ENCODE data around the gene CCNY. TPM values are rescaled to one million over a fixed set of nuclear protein-coding genes. Genes with fewer than 3 reads are reported as not detected.
"Not testable (repeated sequence)": the region's sequence is repeated elsewhere in the genome, so short reads cannot be mapped to it uniquely, and the experiment has no call there.

The CCNY gene
- polyA plus RNA-seq, 3 donors, result 93.1 to 115 (median 113) TPM

DNA sequence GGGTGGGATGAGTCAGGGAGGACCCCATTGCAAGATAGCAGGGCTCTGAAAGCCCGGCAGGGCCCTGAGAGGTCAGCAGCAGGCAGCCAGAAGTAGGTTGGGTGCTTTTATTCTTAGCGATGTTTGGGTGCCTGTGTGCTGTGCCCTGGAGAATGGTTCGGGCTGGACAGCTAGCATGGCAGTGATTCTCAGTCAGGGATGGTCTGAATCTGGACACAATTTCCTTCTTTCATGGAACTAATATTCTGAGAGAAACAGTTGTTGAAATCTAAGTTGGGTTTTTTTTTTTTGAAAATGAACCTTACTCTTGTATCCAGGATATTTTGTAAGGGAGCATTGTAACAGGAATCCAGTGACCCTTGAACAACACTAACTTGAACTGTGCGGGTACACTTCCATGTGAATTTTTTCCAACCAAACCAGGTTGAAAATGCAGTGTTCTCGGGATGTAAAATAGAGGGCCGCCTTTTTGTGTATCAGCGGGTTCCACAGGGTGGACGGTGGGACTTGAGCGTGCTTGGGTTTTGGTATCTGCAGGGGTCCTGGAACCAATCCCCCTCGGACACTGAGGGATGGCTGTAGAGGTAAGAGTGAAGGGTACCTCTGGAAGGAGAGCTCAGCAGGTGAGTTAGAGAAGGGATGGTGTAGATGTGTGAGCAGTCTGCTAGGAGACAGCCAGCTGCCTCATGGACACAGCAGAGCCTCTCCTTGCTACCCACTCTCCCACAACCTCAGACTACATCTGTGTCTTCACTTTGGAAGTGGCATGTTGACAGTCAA is 12.5 kb downstream of the CCNY start:
- DNase-seq (ENCODE audit: extremely low read depth in 1 of 11, low read depth in 9 of 11, low spot score in 4 of 11), result no peak

GRCh38 chr10:35349389-35349915 is 13.1 kb downstream of the CCNY start:
- no peak for DNase-seq (ENCODE audit: extremely low read depth in 1 of 11, low read depth in 9 of 11, low spot score in 4 of 11)

DNA sequence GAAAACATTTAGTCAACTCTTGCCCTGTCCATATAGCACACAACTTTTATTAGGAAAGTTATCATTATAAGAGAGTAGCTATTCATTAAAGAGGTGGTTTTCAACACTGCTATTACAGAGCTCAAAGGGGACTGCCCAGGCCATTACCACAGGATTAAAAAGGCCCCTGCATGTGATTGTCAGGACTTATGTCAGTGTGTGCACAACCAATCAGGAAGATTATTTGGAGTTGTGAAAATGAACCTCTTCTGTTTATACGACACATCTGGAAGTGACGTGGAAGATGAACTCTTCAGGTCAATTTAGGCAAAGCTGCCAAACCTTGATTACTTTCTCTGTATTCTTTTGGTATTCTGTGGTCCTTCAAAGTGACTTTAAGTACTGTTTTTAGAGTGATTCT is 14.7 kb downstream of the CCNY start:
- no peak for DNase-seq (ENCODE audit: extremely low read depth in 1 of 11, low read depth in 9 of 11, low spot score in 4 of 11)

DNA sequence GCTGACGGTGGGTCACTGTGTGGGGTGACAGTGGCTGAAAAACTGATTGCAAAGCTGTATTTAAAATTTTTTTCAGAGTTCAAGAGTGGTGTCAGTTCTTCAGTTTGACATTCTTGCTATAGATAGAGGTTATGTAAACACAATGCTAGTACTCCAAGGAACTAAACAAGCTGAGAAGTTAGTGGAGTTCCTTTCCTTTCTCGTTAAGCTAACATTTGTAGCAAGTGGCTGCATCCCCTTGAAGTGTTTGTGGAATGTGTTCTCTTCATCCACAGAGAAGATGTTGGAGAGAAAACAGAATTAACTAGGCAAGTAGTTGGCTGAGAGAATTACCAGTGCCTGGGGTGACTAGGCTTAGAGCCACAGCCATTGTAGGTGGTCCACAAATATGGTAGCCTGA is 15.8 kb downstream of the CCNY start:
- DNase-seq (ENCODE audit: extremely low read depth in 1 of 11, low read depth in 9 of 11, low spot score in 4 of 11), result no peak

GRCh38 chr10:35352512-35352911 is 16.2 kb downstream of the CCNY start:
- DNase-seq (ENCODE audit: extremely low read depth in 1 of 11, low read depth in 9 of 11, low spot score in 4 of 11), result no peak

- no peak for DNase-seq (ENCODE audit: extremely low read depth in 1 of 11, low read depth in 9 of 11, low spot score in 4 of 11)
Observed at GRCh38 chr10:35353395-35353794, 17.1 kb downstream of the CCNY start.

- DNase-seq (ENCODE audit: extremely low read depth in 1 of 11, low read depth in 9 of 11, low spot score in 4 of 11), result no peak
Observed at GRCh38 chr10:35353805-35354204, 17.5 kb downstream of the CCNY start.

GRCh38 chr10:35354257-35354656 is 17.9 kb downstream of the CCNY start:
- DNase-seq (ENCODE audit: extremely low read depth in 1 of 11, low read depth in 9 of 11, low spot score in 4 of 11), result not testable (repeated sequence)

- DNase-seq (ENCODE audit: extremely low read depth in 1 of 11, low read depth in 9 of 11, low spot score in 4 of 11), result no peak
Observed at GRCh38 chr10:35355971-35356724, 19.8 kb downstream of the CCNY start.

- DNase-seq (ENCODE audit: extremely low read depth in 1 of 11, low read depth in 9 of 11, low spot score in 4 of 11), result no peak
Observed at GRCh38 chr10:35356725-35357092, 20.4 kb downstream of the CCNY start.

GRCh38 chr10:35359056-35359455 is 22.7 kb downstream of the CCNY start:
- no peak for DNase-seq (ENCODE audit: extremely low read depth in 1 of 11, low read depth in 9 of 11, low spot score in 4 of 11)

- no peak for DNase-seq (ENCODE audit: extremely low read depth in 1 of 11, low read depth in 9 of 11, low spot score in 4 of 11)
Observed at GRCh38 chr10:35359873-35360272, 23.6 kb downstream of the CCNY start.

- DNase-seq (ENCODE audit: extremely low read depth in 1 of 11, low read depth in 9 of 11, low spot score in 4 of 11), result no peak
Observed at GRCh38 chr10:35362701-35363350, 26.5 kb downstream of the CCNY start.

GRCh38 chr10:35363587-35363986 is 27.3 kb downstream of the CCNY start:
- no peak for DNase-seq (ENCODE audit: extremely low read depth in 1 of 11, low read depth in 9 of 11, low spot score in 4 of 11)

DNA sequence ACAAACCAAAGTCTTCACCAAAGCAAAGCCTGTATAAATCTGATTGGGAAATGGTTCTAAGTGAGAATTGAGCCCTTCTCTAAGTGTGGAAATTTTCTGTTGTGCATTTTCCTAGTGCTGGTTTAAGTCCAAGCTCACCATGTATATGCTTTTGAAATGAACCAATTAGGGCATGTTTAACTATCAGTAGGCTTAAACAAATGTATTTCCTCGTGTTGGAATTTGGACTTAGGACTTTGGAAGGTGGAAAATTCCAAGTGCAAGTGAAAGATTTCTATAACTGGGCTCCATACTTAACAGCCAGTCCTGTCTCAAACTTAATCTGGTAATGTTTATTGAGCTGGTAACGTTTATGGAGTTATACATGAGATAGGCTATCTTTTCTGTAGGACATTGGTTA is 28.5 kb downstream of the CCNY start:
- DNase-seq (ENCODE audit: extremely low read depth in 1 of 11, low read depth in 9 of 11, low spot score in 4 of 11), result no peak

DNA sequence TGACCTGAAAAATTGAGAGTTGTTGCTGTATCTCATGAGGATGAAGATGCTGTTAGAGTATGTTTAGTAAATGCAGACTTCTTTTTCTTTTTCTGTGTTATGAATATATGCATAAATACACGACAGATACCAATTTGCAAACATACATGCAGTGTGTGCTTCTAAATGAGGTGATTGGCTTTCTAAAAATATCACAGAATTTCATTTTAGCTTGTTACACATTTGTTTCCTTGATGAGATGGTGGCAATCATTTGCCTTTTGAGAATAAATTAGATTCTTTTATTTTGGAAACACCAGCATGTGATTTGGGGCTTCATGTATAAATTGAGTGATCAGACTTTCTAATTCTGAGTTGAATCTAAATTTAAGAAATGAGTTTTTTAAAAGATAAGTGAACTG is 29.7 kb downstream of the CCNY start:
- no peak for DNase-seq (ENCODE audit: extremely low read depth in 1 of 11, low read depth in 9 of 11, low spot score in 4 of 11)

GRCh38 chr10:35367107-35367859 is 31.0 kb downstream of the CCNY start:
- DNase-seq (ENCODE audit: extremely low read depth in 1 of 11, low read depth in 9 of 11, low spot score in 4 of 11), result no peak

GRCh38 chr10:35367982-35368381 is 31.7 kb downstream of the CCNY start:
- no peak for DNase-seq (ENCODE audit: extremely low read depth in 1 of 11, low read depth in 9 of 11, low spot score in 4 of 11)

DNA sequence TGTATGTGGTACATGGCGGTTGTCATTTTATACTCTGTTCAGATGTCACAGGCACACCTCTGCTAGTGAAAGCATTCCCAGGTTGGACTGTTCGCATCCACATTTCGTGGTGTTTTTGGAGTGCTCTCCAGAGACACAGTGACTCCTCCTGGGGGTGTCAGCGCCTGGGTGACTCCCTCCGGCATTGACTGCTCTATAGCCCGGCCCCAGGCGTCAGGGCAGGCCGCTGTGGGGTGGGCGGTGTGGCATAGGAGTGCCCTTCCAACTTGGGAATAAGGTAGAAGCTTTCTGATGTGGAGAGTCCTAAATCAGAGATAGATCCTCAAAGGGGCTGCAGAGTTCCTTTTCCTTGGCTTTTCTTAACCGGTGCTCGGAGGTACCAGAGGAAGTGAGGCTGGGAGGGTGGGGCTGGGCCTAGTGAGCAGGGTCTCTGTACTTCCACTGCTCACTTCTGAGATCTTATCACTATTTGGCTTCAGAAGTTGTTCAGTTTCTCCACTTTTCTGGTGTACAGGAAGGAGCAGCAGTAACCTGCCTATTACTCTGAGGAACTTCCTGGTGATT is 32.3 kb downstream of the CCNY start:
- no peak for DNase-seq (ENCODE audit: extremely low read depth in 1 of 11, low read depth in 9 of 11, low spot score in 4 of 11)
